Progenitor cell of endocrine pancreas (in vitro differentiated cells): ENCODE results near the gene SLC39A3. TPM values are rescaled to one million over a fixed set of nuclear protein-coding genes. Genes with fewer than 3 reads are reported as not detected.

ENCODE experiments used
- DNase-seq: peaks from one replicate; pipeline ENCODE4 v3.0.0; 2021; ENCODE audit warnings: low spot score; ENCODE audit not compliant: unreplicated experiment
- H3K27ac Mint-ChIP-seq: 2 replicates; pipeline ENCODE4 v1.8.0; 2021; ENCODE audit warnings: mild to moderate bottlenecking, moderate library complexity, mixed read lengths
- H3K27me3 Mint-ChIP-seq: 2 replicates; pipeline ENCODE4 v1.8.0; 2021; ENCODE audit warnings: mixed read lengths
- H3K36me3 Mint-ChIP-seq: 2 replicates; pipeline ENCODE4 v1.8.0; 2022; ENCODE audit warnings: mixed read lengths; ENCODE audit not compliant: insufficient read depth
- H3K4me1 Mint-ChIP-seq: 2 replicates; pipeline ENCODE4 v1.8.0; 2021; ENCODE audit warnings: low read depth, mixed read lengths
- H3K4me3 Mint-ChIP-seq: 2 replicates; pipeline ENCODE4 v1.8.0; 2021; ENCODE audit warnings: low read depth, mild to moderate bottlenecking, moderate library complexity, mixed read lengths
- H3K9me3 Mint-ChIP-seq: 2 replicates; pipeline ENCODE4 v1.8.0; 2021; ENCODE audit warnings: low read depth, mixed read lengths
- total RNA-seq: library from RNA; stranded (reverse); gene quantifications from 2 replicates; pipeline ENCODE4 v1.2.1, GENCODE V29; 2021
- TF ChIP-seq, protein P1 (sequence below): fragments of 200-600 bp; sonication (generic); IDR thresholded peaks from one replicate; pipeline ENCODE4 v1.5.0; 2021; ENCODE audit warnings: antibody characterized with exemption, mild to moderate bottlenecking; ENCODE audit not compliant: unreplicated experiment

The SLC39A3 gene
- total RNA-seq, 1 donor from 2014 or later: 23.8 TPM

DNA sequence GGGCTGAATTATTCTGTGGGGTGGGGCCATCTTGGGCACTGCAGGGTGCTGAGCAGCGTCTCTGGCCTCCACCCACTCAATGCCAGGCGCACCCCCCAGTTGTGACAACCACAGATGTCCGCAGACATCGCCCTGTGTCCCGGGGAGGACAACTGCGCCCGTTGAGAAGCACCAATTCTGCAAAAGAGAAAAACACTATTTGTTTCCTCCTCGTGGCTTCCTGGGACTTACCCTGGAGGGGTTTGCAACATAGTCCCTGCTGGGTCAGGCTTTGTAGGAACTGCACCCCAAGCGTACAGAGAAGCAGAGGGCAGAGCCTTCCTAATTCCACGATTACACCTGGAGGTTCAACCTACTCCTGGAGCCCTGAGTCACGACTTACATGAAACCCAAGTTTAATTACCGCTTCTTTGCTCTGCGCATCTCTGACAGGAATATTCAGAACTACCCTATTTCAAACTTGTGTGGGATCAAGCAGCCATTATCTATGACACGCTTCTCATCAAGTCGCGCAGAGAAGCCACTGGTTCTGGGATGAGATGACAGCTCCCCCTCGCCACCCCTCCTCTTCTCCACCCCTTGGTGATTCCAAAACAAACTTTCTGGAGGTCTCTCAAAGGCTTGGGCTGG is 11.1 kb upstream of the SLC39A3 start:
- DNase-seq: no peak
- no peaks in the 10 kb centered on the region for H3K4me1 Mint-ChIP-seq

DNA sequence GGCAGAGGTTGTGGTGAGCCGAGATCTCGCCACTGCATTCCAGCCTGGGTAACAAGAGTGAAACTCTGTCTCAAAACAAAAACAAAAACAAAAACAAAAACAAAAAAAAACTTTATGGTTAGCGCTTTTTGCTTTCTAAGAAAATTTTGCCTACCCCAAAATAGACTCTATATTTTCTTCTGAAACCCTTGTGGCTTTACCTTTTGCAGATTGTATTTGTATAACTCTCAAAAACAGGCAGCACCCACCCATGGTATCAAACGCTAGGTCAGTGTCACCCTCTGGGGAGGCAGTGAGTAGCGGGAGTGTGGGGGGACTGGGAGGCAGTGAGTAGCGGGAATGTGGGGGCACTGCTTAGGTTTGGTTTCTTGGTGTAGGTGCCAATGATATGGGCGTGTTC is 7.5 kb upstream of the SLC39A3 start:
- Mint-ChIP-seq H3K36me3 (no peaks in the 10 kb centered on the region), H3K27ac (no peak overlapping the region), H3K4me3 (no peak overlapping the region), H3K4me1 (no peaks in the 10 kb centered on the region), H3K9me3 (no peaks in the 10 kb centered on the region), H3K27me3 (peaks cover 20% of the 10 kb centered on the region)
- TF ChIP-seq, protein P1, sequence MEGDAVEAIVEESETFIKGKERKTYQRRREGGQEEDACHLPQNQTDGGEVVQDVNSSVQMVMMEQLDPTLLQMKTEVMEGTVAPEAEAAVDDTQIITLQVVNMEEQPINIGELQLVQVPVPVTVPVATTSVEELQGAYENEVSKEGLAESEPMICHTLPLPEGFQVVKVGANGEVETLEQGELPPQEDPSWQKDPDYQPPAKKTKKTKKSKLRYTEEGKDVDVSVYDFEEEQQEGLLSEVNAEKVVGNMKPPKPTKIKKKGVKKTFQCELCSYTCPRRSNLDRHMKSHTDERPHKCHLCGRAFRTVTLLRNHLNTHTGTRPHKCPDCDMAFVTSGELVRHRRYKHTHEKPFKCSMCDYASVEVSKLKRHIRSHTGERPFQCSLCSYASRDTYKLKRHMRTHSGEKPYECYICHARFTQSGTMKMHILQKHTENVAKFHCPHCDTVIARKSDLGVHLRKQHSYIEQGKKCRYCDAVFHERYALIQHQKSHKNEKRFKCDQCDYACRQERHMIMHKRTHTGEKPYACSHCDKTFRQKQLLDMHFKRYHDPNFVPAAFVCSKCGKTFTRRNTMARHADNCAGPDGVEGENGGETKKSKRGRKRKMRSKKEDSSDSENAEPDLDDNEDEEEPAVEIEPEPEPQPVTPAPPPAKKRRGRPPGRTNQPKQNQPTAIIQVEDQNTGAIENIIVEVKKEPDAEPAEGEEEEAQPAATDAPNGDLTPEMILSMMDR: no peak
- DNase-seq: no peak

More for the DNA sequence above, 11.1 kb upstream of the SLC39A3 start:
- TF ChIP-seq, protein P1: no peak
- H3K27me3 Mint-ChIP-seq: peaks cover 3% of the 10 kb centered on the region
- H3K36me3 Mint-ChIP-seq: peaks cover 2% of the 10 kb centered on the region
- no peaks in the 10 kb centered on the region for H3K9me3 Mint-ChIP-seq
- H3K27ac Mint-ChIP-seq: peak overlapping the region; percentile 49
- H3K4me3 Mint-ChIP-seq: no peak overlapping the region

DNA sequence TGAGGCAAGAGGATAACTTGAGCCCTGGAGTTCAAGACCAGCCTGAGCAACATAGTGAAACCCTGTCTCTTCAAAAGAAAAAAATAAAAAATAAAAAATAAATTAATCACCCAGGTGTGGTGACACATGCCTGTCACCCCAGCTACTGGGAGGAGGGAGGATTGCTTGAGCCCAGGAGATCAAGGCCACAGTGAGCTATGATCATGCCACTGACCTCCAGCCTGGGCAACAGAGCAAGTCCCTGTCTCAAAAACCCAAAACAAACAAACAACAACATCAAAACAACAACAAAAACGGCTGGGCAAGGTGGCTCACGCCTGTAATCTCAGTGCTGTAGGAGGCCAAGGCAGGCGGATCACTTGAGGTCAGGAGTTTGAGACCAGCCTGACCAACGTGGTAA is 4.3 kb upstream of the SLC39A3 start:
- TF ChIP-seq, protein P1: no peak
- Mint-ChIP-seq H3K4me3 (no peak overlapping the region), H3K4me1 (peaks cover 2% of the 10 kb centered on the region), H3K36me3 (no peaks in the 10 kb centered on the region), H3K9me3 (no peaks in the 10 kb centered on the region), H3K27me3 (peaks cover 28% of the 10 kb centered on the region), H3K27ac (no peak overlapping the region)
- DNase-seq: no peak

DNA sequence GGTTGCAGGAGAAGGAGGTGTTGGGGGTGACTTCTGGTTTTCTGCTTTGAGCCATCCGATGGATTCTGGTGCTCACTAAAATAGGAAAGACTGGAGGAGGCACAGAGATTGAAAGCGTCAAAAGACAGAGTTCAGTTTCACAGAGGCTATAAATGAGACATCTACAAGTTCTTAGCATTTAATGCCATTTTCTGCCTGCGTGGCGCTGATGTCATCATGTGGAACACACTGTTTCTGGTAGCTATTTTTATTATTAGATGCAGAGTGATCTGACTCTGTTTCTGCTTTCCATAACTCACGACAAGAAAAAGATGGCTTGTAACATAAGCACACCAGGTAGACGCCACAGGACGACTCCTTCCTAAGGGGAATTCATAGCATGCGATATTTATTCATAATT is 3.3 kb upstream of the SLC39A3 start:
- H3K27me3 Mint-ChIP-seq: peaks cover 27% of the 10 kb centered on the region
- no peak overlapping the region for H3K4me3 Mint-ChIP-seq
- peaks cover 4% of the 10 kb centered on the region for H3K4me1 Mint-ChIP-seq
- no peak for DNase-seq
- TF ChIP-seq, protein P1: no peak
- no peak overlapping the region for H3K27ac Mint-ChIP-seq
- H3K36me3 Mint-ChIP-seq: no peaks in the 10 kb centered on the region
- H3K9me3 Mint-ChIP-seq: no peaks in the 10 kb centered on the region

DNA sequence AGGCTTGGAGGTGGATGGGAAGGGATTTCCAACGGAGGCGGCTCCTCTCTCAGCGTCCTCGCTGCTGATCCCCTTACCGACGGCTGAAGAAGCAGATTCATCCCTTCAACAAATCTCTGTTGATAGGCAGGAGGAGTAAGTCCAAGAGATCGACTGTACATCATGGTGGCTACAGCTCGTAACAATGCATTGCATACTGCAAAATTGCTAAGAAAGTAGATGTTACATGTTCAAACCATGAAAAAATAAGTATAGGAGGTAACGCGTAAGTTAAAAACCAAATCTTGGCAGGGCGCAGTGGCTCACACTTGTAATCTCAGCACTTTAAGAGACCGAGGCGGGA is 468 bp upstream of the SLC39A3 start:
- Mint-ChIP-seq H3K9me3 (no peaks in the 10 kb centered on the region), H3K36me3 (peaks cover 5% of the 10 kb centered on the region), H3K4me3 (peak overlapping the region; percentile 78), H3K27ac (peak overlapping the region; percentile 30), H3K4me1 (peaks cover 4% of the 10 kb centered on the region), H3K27me3 (peaks cover 21% of the 10 kb centered on the region)
- TF ChIP-seq, protein P1: no peak
- DNase-seq: no peak
